ENCODE data around the gene FURIN. TPM values are rescaled to one million over a fixed set of nuclear protein-coding genes. Genes with fewer than 3 reads are reported as not detected.

FURIN gene
- polyA plus RNA-seq, 4 donors: 22.8 to 112 (median 38.5) TPM

Other genes starting within 250 kb of the FURIN start
- gene BLM, start 151.2 kb upstream of the FURIN start, polyA plus RNA-seq: 1 to 10 TPM; 1.6 to 4.8 (median 3.3) TPM
- 10 to 100 TPM in 2 of 4 donors, 1 to 10 TPM in 1, under 1 TPM in 1; 0.89 to 18.4 (median 10.9) TPM for gene FES, start 15.9 kb downstream of the FURIN start, polyA plus RNA-seq
- gene MAN2A2, start 34.7 kb downstream of the FURIN start, polyA plus RNA-seq: 10 to 100 TPM; 15.1 to 35.1 (median 22.7) TPM
- 10 to 100 TPM; 21.1 to 33.0 (median 27.2) TPM for gene HDDC3, start 64.0 kb downstream of the FURIN start, polyA plus RNA-seq
- gene UNC45A, start 66.7 kb downstream of the FURIN start, polyA plus RNA-seq: 10 to 100 TPM; 37.7 to 65.1 (median 48.8) TPM
- 10 to 100 TPM in 2 of 4 donors, 1 to 10 TPM in 2; 4.9 to 20.9 (median 9.7) TPM for gene RCCD1, start 86.3 kb downstream of the FURIN start, polyA plus RNA-seq
- 10 to 100 TPM in 3 of 4 donors, 1 to 10 TPM in 1; 5.4 to 55.4 (median 22.1) TPM for gene PRC1, start 125.9 kb downstream of the FURIN start, polyA plus RNA-seq
- gene VPS33B, start 154.0 kb downstream of the FURIN start, polyA plus RNA-seq: 10 to 100 TPM; 10.7 to 18.6 (median 16.5) TPM
- 1 to 10 TPM in 1 of 4 donors, under 1 TPM in 1, not detected in 2; 0.25 to 2.0 TPM for gene SV2B, start 231.7 kb downstream of the FURIN start, polyA plus RNA-seq